Measurements from ENCODE around the gene VIL1. TPM values are rescaled to one million over a fixed set of nuclear protein-coding genes. Genes with fewer than 3 reads are reported as not detected.

The VIL1 gene
- total and polyA plus RNA-seq, 2 of the 13 experiments (the other 11 are each of a cell fraction or from before 2014, with no cell fraction given): 287 to 301 TPM

DNA sequence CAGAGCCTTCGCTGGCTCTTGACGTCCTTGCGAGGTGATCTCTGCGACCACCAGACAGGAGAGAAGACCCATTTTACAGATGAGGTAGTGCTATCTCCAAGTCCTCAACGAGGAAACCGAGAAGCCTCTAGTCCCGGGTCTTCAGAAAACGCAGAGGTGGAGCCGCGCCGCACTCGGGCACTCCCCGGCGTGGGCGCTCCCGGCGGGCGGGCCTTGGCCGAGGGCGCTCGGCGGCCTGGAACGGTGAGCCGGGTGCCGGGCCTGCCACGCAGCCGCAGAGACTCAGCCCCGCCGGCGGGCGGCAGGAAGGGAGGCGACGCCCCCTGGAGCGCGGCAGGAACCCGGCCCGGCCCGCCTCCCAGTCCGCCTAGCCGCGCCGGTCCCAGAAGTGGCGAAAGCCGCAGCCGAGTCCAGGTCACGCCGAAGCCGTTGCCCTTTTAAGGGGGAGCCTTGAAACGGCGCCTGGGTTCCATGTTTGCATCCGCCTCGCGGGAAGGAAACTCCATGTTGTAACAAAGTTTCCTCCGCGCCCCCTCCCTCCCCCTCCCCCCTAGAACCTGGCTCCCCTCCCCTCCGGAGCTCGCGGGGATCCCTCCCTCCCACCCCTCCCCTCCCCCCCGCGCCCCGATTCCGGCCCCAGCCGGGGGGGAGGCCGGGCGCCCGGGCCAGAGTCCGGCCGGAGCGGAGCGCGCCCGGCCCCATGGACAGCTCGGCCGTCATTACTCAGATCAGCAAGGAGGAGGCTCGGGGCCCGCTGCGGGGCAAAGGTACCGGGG, 19.3 kb upstream of the VIL1 start, which contains the start of gene CTDSP1 (continued):
- TF ChIP-seq ZSCAN21 (CRISPR knock-in tag; IDR thresholded peaks at IDR 0.05; ENCODE audit: borderline replicate concordance) (peak; percentile 87), MZF1 (CRISPR knock-in tag; IDR thresholded peaks at IDR 0.05; ENCODE audit: borderline replicate concordance) (no peak), PAX8 (CRISPR knock-in tag; IDR thresholded peaks at IDR 0.05; ENCODE audit: borderline replicate concordance) (no peak), RNF2 (conservative IDR thresholded peaks at IDR 0.05; ENCODE audit: low read depth) (no peak; the same call in 1 of the 2 replicates), ZNF136 (CRISPR knock-in tag; IDR thresholded peaks at IDR 0.05; ENCODE audit: low read depth) (no peak), NFIC (IDR thresholded peaks at IDR 0.05; ENCODE audit: low read length) (no peak), IRX3 (CRISPR knock-in tag; IDR thresholded peaks at IDR 0.05; ENCODE audit: borderline replicate concordance, low read depth) (no peak), ZNF678 (CRISPR knock-in tag; IDR thresholded peaks at IDR 0.05) (no peak; the same call in 1 of the 2 replicates), NFE2L2 (IDR thresholded peaks at IDR 0.05; ENCODE audit: low read length) (no peak), ISX (CRISPR knock-in tag; conservative IDR thresholded peaks at IDR 0.05) (peak; percentile 82), TARDBP (CRISPR knock-in tag; IDR thresholded peaks at IDR 0.05) (0 out of 2 replicates have a peak, but pooled peaks have one; percentile 36), ZNF549 (CRISPR knock-in tag; IDR thresholded peaks at IDR 0.05) (no peak), ZNF605 (CRISPR knock-in tag; IDR thresholded peaks at IDR 0.05) (no peak), ZNF326 (CRISPR knock-in tag; IDR thresholded peaks at IDR 0.05; ENCODE audit: borderline replicate concordance) (0 out of 2 replicates have a peak, but pooled peaks have one; percentile 52), ZNF367 (CRISPR knock-in tag; IDR thresholded peaks at IDR 0.05; ENCODE audit: borderline replicate concordance) (no peak; the same call in 1 of the 2 replicates), SATB2 (CRISPR knock-in tag; IDR thresholded peaks at IDR 0.05) (no peak)
- TF ChIP-seq, protein P1, sequence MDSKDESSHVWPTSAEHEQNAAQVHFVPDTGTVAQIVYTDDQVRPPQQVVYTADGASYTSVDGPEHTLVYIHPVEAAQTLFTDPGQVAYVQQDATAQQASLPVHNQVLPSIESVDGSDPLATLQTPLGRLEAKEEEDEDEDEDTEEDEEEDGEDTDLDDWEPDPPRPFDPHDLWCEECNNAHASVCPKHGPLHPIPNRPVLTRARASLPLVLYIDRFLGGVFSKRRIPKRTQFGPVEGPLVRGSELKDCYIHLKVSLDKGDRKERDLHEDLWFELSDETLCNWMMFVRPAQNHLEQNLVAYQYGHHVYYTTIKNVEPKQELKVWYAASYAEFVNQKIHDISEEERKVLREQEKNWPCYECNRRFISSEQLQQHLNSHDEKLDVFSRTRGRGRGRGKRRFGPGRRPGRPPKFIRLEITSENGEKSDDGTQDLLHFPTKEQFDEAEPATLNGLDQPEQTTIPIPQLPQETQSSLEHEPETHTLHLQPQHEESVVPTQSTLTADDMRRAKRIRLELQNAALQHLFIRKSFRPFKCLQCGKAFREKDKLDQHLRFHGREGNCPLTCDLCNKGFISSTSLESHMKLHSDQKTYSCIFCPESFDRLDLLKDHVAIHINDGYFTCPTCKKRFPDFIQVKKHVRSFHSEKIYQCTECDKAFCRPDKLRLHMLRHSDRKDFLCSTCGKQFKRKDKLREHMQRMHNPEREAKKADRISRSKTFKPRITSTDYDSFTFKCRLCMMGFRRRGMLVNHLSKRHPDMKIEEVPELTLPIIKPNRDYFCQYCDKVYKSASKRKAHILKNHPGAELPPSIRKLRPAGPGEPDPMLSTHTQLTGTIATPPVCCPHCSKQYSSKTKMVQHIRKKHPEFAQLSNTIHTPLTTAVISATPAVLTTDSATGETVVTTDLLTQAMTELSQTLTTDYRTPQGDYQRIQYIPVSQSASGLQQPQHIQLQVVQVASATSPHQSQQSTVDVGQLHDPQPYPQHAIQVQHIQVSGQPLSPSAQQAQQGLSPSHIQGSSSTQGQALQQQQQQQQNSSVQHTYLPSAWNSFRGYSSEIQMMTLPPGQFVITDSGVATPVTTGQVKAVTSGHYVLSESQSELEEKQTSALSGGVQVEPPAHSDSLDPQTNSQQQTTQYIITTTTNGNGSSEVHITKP (CRISPR knock-in tag; IDR thresholded peaks at IDR 0.05; ENCODE audit: low read depth): no peak
- TF ChIP-seq, protein P2, sequence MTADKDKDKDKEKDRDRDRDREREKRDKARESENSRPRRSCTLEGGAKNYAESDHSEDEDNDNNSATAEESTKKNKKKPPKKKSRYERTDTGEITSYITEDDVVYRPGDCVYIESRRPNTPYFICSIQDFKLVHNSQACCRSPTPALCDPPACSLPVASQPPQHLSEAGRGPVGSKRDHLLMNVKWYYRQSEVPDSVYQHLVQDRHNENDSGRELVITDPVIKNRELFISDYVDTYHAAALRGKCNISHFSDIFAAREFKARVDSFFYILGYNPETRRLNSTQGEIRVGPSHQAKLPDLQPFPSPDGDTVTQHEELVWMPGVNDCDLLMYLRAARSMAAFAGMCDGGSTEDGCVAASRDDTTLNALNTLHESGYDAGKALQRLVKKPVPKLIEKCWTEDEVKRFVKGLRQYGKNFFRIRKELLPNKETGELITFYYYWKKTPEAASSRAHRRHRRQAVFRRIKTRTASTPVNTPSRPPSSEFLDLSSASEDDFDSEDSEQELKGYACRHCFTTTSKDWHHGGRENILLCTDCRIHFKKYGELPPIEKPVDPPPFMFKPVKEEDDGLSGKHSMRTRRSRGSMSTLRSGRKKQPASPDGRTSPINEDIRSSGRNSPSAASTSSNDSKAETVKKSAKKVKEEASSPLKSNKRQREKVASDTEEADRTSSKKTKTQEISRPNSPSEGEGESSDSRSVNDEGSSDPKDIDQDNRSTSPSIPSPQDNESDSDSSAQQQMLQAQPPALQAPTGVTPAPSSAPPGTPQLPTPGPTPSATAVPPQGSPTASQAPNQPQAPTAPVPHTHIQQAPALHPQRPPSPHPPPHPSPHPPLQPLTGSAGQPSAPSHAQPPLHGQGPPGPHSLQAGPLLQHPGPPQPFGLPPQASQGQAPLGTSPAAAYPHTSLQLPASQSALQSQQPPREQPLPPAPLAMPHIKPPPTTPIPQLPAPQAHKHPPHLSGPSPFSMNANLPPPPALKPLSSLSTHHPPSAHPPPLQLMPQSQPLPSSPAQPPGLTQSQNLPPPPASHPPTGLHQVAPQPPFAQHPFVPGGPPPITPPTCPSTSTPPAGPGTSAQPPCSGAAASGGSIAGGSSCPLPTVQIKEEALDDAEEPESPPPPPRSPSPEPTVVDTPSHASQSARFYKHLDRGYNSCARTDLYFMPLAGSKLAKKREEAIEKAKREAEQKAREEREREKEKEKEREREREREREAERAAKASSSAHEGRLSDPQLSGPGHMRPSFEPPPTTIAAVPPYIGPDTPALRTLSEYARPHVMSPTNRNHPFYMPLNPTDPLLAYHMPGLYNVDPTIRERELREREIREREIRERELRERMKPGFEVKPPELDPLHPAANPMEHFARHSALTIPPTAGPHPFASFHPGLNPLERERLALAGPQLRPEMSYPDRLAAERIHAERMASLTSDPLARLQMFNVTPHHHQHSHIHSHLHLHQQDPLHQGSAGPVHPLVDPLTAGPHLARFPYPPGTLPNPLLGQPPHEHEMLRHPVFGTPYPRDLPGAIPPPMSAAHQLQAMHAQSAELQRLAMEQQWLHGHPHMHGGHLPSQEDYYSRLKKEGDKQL (CRISPR knock-in tag; IDR thresholded peaks at IDR 0.05; ENCODE audit: low read depth): no peak; the same call in 1 of the 2 replicates
- TF ChIP-seq, protein P3, sequence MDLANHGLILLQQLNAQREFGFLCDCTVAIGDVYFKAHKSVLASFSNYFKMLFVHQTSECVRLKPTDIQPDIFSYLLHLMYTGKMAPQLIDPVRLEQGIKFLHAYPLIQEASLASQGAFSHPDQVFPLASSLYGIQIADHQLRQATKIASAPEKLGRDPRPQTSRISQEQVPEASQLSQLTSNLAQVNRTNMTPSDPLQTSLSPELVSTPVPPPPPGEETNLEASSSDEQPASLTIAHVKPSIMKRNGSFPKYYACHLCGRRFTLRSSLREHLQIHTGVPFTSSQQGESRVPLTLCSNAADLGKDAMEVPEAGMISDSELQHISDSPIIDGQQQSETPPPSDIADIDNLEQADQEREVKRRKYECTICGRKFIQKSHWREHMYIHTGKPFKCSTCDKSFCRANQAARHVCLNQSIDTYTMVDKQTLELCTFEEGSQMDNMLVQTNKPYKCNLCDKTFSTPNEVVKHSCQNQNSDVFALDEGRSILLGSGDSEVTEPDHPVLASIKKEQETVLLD (CRISPR knock-in tag; IDR thresholded peaks at IDR 0.05; ENCODE audit: low read depth): 0 out of 2 replicates have a peak, but pooled peaks have one; percentile 53

All from HepG2 (cell line).